Left ventricle myocardium inferior (tissue), 1 donor: ENCODE results near the gene NAV2. TPM values are rescaled to one million over a fixed set of nuclear protein-coding genes. Genes with fewer than 3 reads are reported as not detected.
"Not testable (repeated sequence)": the region's sequence is repeated elsewhere in the genome, so short reads cannot be mapped to it uniquely, and the experiment has no call there.

Experiments used
- DNase-seq: peaks from one replicate; pipeline ENCODE4 v3.0.0-alpha.2; 2020
- H3K27ac ChIP-seq: fragments of 200-600 bp; replicated peaks from 2 replicates; pipeline ENCODE4 v1.8.0; 2021
- H3K27me3 ChIP-seq: fragments of 200-600 bp; 2 replicates; pipeline ENCODE4 v1.8.0; 2021; ENCODE audit warnings: low read depth
- H3K36me3 ChIP-seq: fragments of 200-600 bp; 2 replicates; pipeline ENCODE4 v1.8.0; 2021
- H3K4me1 ChIP-seq: fragments of 200-600 bp; 2 replicates; pipeline ENCODE4 v1.8.0; 2021
- H3K4me3 ChIP-seq: fragments of 200-600 bp; 2 replicates; pipeline ENCODE4 v1.8.0; 2021; ENCODE audit warnings: mild to moderate bottlenecking, moderate library complexity
- H3K9me3 ChIP-seq: fragments of 200-600 bp; replicated peaks from 2 replicates; pipeline ENCODE4 v1.8.0; 2021
- CTCF ChIP-seq: fragments of 200-600 bp; IDR thresholded peaks from 2 replicates; pipeline ENCODE4 v1.8.0; 2021; ENCODE audit warnings: antibody characterized with exemption, mild to moderate bottlenecking, borderline replicate concordance
- intact Hi-C: fragments of 100-400 bp; cut with micrococcal nuclease; formaldehyde crosslinking; loops from one replicate; pipeline ENCODE4 v1.11.0; 2022
- total RNA-seq: library from RNA; stranded (reverse); fragmentation: NEBNext Ultra II Directional; extraction: Animal tissue kit (Norgen Biotek cat#: 25700); gene quantifications from one replicate; pipeline ENCODE4 v1.2.1, GENCODE V29; 2021
- donor health status: DM: no; HTN: yes; CAD: no; lungs with severe emphysema.

Gene NAV2
- total RNA-seq, 1 donor from 2014 or later = 14.3 TPM

DNA sequence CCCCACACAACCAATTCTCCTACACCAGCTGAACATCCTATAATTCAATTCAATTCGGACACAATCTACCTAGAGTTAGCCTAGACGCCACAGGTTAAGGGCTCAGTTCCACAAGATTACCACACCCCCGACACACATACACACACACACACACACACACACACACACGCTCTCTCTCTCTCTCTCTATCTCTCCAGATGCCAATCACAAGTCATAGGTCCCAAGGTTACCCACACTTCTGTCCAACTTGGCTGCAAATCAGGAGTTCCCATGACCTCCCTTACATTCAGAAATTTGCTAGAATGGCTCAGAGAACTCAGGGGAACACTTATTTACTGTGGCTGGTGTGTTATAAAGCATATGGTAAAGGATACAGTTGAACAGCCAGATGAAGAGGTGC lies 243.6 kb downstream of the NAV2 start:
- Histone ChIP-seq H3K4me3 (no peak overlapping the region), H3K9me3 (no peaks in the 10 kb centered on the region), H3K4me1 (peaks cover 65% of the 10 kb centered on the region), H3K36me3 (no peaks in the 10 kb centered on the region), H3K27me3 (no peaks in the 10 kb centered on the region), H3K27ac (no peak overlapping the region)
- no peak for DNase-seq
- intact Hi-C loops = no loop called here
- no peak for TF ChIP-seq CTCF

DNA sequence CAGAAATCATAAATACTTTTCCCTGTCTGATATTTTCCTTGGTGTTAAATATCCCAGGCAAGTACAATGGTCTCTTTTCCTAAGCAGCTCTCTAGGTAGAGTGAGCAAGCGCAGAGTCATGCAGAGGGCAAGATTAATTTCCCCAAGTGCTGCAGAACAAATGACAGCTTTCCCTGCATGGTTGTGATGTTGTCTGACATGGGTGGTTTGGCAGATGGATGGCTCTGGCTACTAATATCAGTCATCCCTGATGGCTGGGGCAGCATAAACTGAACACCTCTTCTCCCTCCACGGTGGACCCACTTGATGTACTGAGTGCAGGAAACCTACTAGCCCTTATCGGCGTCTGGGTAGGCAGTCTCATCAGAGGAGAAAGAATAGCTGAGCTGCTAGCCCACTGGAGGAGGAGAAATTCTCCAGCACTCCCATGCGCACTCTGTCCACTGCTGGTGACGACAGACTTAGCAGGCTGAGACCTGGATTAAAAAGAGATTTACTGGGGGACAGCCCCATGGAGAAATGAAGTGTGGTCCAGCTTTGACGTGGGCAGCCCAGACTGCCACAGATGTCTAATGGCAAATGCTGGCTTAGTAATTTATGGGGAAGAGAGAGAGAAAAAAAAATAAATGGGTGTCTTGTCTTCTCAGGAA lies 244.8 kb downstream of the NAV2 start:
- Histone ChIP-seq H3K4me1 (peaks cover 58% of the 10 kb centered on the region), H3K4me3 (no peak overlapping the region), H3K36me3 (no peaks in the 10 kb centered on the region), H3K27me3 (no peaks in the 10 kb centered on the region), H3K9me3 (no peaks in the 10 kb centered on the region), H3K27ac (no peak overlapping the region)
- DNase-seq = no peak
- intact Hi-C loops = no loop called here
- TF ChIP-seq CTCF = no peak

GRCh38 chr11:19958204-19958603 lies 245.6 kb downstream of the NAV2 start:
- no peak for DNase-seq
- Histone ChIP-seq H3K4me1 (peaks cover 50% of the 10 kb centered on the region), H3K27me3 (no peaks in the 10 kb centered on the region), H3K36me3 (no peaks in the 10 kb centered on the region), H3K4me3 (no peak overlapping the region), H3K27ac (no peak overlapping the region), H3K9me3 (no peaks in the 10 kb centered on the region)
- intact Hi-C loops = no loop called here
- no peak for TF ChIP-seq CTCF

DNA sequence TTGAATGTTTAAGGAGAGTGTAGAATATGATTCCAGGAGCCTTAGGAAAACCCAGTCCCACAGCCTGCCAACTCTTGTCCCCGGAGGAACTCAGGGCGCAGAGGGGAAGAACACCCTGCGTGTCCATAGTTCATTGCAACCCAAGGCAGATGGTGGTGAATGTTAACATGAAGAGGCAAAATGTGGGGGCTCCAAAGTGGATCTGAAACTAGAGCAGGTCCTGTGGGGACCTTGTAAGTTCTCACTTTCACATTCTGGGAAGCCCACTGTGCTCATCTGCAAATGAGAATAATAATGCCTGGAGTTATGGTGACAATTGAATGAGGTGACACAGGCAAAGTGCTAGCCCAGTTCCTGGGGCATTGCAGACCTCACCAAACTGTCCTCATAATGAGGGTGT lies 246.6 kb downstream of the NAV2 start:
- Histone ChIP-seq H3K27me3 (no peaks in the 10 kb centered on the region), H3K4me1 (peaks cover 40% of the 10 kb centered on the region), H3K36me3 (no peaks in the 10 kb centered on the region), H3K27ac (no peak overlapping the region), H3K9me3 (no peaks in the 10 kb centered on the region), H3K4me3 (no peak overlapping the region)
- DNase-seq = no peak
- no peak for TF ChIP-seq CTCF
- intact Hi-C loops = no loop called here

DNA sequence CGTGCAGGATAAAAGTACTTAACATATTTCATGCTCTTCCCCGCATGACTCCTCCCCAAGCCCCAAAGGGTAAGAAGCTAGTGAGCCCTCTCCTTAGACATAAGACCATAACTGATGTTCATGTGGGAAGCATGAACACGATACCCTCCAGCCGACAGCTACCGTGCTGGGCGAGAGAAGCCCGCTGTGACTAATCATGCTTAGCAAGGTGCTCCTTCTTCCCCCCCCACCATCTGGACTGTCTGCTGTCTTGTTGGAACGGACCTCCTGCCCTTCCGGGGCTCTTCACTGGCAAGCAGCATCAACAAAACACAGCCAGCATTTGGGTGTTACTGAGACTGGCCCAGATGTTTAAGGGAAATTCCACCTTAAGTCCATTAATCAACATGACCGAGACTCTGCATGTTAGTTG lies 247.0 kb downstream of the NAV2 start:
- intact Hi-C loops = no loop called here
- H3K9me3 ChIP-seq = no peaks in the 10 kb centered on the region
- peaks cover 35% of the 10 kb centered on the region for H3K4me1 ChIP-seq
- no peaks in the 10 kb centered on the region for H3K27me3 ChIP-seq
- no peak for DNase-seq
- no peaks in the 10 kb centered on the region for H3K36me3 ChIP-seq
- TF ChIP-seq CTCF = no peak
- no peak overlapping the region for H3K4me3 ChIP-seq
- no peak overlapping the region for H3K27ac ChIP-seq

DNA sequence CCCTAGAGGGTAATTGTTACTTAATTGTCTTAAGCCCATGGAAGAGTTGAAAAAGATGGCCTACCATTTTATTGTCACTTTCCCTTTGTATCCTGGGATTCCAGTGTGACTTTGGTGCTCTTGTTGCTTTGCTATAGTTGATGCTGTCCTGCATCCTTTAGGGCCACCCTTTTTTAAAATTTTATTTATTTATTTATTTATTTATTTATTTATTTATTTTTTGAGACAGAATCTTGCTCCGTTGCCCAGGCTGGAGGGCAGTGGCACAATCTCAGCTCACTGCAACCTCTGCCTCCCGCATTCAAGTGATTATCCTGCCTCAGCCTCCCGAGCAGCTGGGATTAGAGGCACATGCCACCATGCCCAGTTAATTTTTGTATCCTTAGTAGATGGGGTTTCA lies 247.8 kb downstream of the NAV2 start:
- H3K4me1 ChIP-seq = peaks cover 28% of the 10 kb centered on the region
- H3K27ac ChIP-seq, DNase-seq, H3K4me3 ChIP-seq, H3K36me3 ChIP-seq, H3K27me3 ChIP-seq, H3K9me3 ChIP-seq, intact Hi-C loops: not testable (repeated sequence)
